Renal pelvis (tissue), 4 donors: ENCODE results near the gene TRPM3. TPM values are rescaled to one million over a fixed set of nuclear protein-coding genes. Genes with fewer than 3 reads are reported as not detected.

ENCODE experiments used
- DNase-seq: peaks from one replicate; pipeline ENCODE4 v3.0.0-alpha.2; 2013
- polyA plus RNA-seq, 3 donors: library from polyadenylated mRNA; unstranded; fragments of 120-200 nt; gene quantifications; one replicate each; pipeline ENCODE4 v1.2.1, GENCODE V29; 2013; ENCODE audit not compliant: insufficient read length in 3 of 3

TRPM3 gene
- polyA plus RNA-seq, 3 donors = 11.2 to 17.9 (median 16.3) TPM

- DNase-seq = no peak
Measured at GRCh38 chr9:70486127-70486526, 635.3 kb downstream of the TRPM3 start.

GRCh38 chr9:70485273-70485858 is 636.1 kb downstream of the TRPM3 start:
- DNase-seq = no peak

- DNase-seq = no peak
Measured at GRCh38 chr9:70484232-70485130, 636.9 kb downstream of the TRPM3 start.

- no peak for DNase-seq
Measured at GRCh38 chr9:70481471-70481870, 640.0 kb downstream of the TRPM3 start.

GRCh38 chr9:70480405-70480980 is 640.9 kb downstream of the TRPM3 start:
- DNase-seq = no peak

GRCh38 chr9:70479880-70480291 is 641.5 kb downstream of the TRPM3 start:
- DNase-seq = no peak
